ENCODE measurements around the gene AGAP1. TPM values are rescaled to one million over a fixed set of nuclear protein-coding genes. Genes with fewer than 3 reads are reported as not detected.

Gene AGAP1
- total and polyA plus RNA-seq, 2 donors (not counting 3 experiments of a cell fraction or from before 2014, with no cell fraction given) = 10.2 to 20.9 TPM

DNA sequence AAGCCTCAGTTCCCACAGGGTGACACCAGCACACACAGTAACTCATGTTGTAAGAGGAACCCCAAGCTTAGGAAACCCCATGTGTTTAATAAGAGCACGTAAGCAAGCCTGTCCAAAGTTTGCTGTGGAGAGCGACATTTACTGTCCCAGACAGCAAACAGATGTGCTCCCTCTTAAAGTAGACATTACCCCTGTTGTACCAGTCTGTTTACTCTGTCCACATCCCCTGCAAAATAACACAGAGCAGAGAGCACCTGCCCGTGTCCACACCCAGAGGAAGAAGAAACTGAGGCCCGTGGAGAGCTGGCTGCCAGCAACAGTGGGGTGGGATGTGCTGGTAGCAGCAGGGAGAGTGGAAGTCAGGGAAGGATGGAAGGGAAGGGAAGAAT is 430.8 kb downstream of the AGAP1 start:
- Histone ChIP-seq H3K79me2 (ENCODE audit: control insufficient read depth, insufficient read depth, low read length) (no peaks in the 10 kb centered on the region), H3K27ac (ENCODE audit: insufficient read depth, low read depth, low read length) (no peak overlapping the region), H4K20me1 (replicated peaks; ENCODE audit: control insufficient read depth, extremely low read depth, insufficient read depth, low read length) (no peaks in the 10 kb centered on the region), H3K4me1 (ENCODE audit: control insufficient read depth, extremely low read depth, insufficient read depth, low read length) (no peaks in the 10 kb centered on the region), H3K36me3 (ENCODE audit: control insufficient read depth in 2 of 2, extremely low read depth in 1 of 2, insufficient read depth in 2 of 2, low read length in 2 of 2) (no peaks in the 10 kb centered on the region), H3K4me3 (replicated peaks in 1 of 3; ENCODE audit: insufficient read depth in 1 of 3, low read depth in 1 of 3, low read length in 3 of 3) (no peak overlapping the region), H2AFZ (ENCODE audit: low read depth, low read length) (no peak overlapping the region), H3K27me3 (ENCODE audit: control insufficient read depth in 2 of 2, insufficient read depth in 2 of 2, low read length in 2 of 2) (no peaks in the 10 kb centered on the region), H3K9ac (replicated peaks; ENCODE audit: extremely low read depth, insufficient read depth, low read length) (no peak overlapping the region), H3K9me1 (replicated peaks; ENCODE audit: control insufficient read depth, extremely low read depth, insufficient read depth, low read length) (no peaks in the 10 kb centered on the region), H3K9me3 (replicated peaks; ENCODE audit: control insufficient read depth, insufficient read depth, low read length) (no peaks in the 10 kb centered on the region), H3K4me2 (ENCODE audit: insufficient read depth, low read length) (no peak overlapping the region)
- TF ChIP-seq, protein P1, sequence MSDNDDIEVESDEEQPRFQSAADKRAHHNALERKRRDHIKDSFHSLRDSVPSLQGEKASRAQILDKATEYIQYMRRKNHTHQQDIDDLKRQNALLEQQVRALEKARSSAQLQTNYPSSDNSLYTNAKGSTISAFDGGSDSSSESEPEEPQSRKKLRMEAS (IDR thresholded peaks at IDR 0.05; ENCODE audit: insufficient read depth, insufficient read length) = no peak
- TF ChIP-seq MYC (IDR thresholded peaks at IDR 0.05; ENCODE audit: low read depth, low read length) = no peak
- dilution Hi-C loops (cut with MboI; ENCODE audit: extremely low pct_ligation_motif_present, low sequenced_read_pairs) = no loop called here
- BruUV-seq (replicated peaks) = no TSS peak
- intact Hi-C loops (cut with micrococcal nuclease) = no loop called here
- CTCF ChIA-PET = interaction anchor here (1.0 to 1.5 kb wide), 2 partner anchors 12 to 26 kb away, joined by 3 to 6 read pairs; no protein-coding TSS in a partner anchor
- DNase-seq (ENCODE audit: low read depth, low spot score) (no peak), FAIRE-seq (no peak)
- POLR2A ChIA-PET = no interaction called here

DNA sequence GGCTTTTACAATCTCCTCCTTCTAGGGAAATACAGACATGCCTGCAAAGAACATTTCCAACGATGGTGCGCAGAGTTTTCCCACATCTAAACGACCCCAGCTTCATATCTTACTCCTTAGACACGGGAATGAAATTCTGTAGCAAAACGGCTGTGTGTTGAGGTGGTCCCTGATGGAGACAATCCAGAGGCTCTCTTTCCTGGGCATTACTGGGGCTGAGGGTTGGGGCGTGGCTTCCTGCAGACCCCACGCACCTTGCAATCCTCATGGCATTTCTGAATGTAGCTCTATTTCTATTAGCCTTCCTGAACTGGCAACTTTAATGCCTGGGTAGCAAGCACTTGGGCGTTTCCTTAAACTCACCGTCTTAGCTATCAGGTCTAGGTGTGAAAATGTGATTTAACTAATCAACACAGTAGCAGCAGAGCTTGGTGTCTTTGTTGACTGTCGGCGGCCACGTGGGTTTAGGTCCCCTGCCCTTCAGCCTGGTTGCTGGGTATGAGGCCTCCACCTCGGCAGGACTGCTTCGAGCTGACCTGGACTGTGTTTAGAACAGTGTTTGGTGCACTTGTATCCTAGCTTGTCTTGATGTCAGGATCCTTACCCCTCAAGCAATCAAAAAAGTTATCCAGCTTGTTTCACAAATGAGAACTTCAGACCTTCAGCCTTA is 431.5 kb downstream of the AGAP1 start:
- FAIRE-seq (no peak), DNase-seq (ENCODE audit: low read depth, low spot score) (no peak)
- Histone ChIP-seq H4K20me1 (replicated peaks; ENCODE audit: control insufficient read depth, extremely low read depth, insufficient read depth, low read length) (no peaks in the 10 kb centered on the region), H3K9ac (replicated peaks; ENCODE audit: extremely low read depth, insufficient read depth, low read length) (no peak overlapping the region), H3K79me2 (ENCODE audit: control insufficient read depth, insufficient read depth, low read length) (no peaks in the 10 kb centered on the region), H3K36me3 (ENCODE audit: control insufficient read depth in 2 of 2, extremely low read depth in 1 of 2, insufficient read depth in 2 of 2, low read length in 2 of 2) (no peaks in the 10 kb centered on the region), H3K4me2 (ENCODE audit: insufficient read depth, low read length) (no peak overlapping the region), H2AFZ (ENCODE audit: low read depth, low read length) (no peak overlapping the region), H3K9me3 (replicated peaks; ENCODE audit: control insufficient read depth, insufficient read depth, low read length) (no peaks in the 10 kb centered on the region), H3K9me1 (replicated peaks; ENCODE audit: control insufficient read depth, extremely low read depth, insufficient read depth, low read length) (no peaks in the 10 kb centered on the region), H3K4me1 (ENCODE audit: control insufficient read depth, extremely low read depth, insufficient read depth, low read length) (no peaks in the 10 kb centered on the region), H3K27me3 (ENCODE audit: control insufficient read depth in 2 of 2, insufficient read depth in 2 of 2, low read length in 2 of 2) (no peaks in the 10 kb centered on the region), H3K4me3 (replicated peaks in 1 of 3; ENCODE audit: insufficient read depth in 1 of 3, low read depth in 1 of 3, low read length in 3 of 3) (no peak overlapping the region), H3K27ac (ENCODE audit: insufficient read depth, low read depth, low read length) (no peak overlapping the region)
- dilution Hi-C loops (cut with MboI; ENCODE audit: extremely low pct_ligation_motif_present, low sequenced_read_pairs) (no loop called here), intact Hi-C loops (cut with micrococcal nuclease) (no loop called here)
- CTCF ChIA-PET = interaction anchor here (1.0 to 1.5 kb wide), 2 partner anchors 11 to 27 kb away, joined by 3 to 6 read pairs; no protein-coding TSS in a partner anchor
- TF ChIP-seq POLR2A (IDR thresholded peaks at IDR 0.05; ENCODE audit: low read depth, low read length) = no peak
- TF ChIP-seq, protein P2, sequence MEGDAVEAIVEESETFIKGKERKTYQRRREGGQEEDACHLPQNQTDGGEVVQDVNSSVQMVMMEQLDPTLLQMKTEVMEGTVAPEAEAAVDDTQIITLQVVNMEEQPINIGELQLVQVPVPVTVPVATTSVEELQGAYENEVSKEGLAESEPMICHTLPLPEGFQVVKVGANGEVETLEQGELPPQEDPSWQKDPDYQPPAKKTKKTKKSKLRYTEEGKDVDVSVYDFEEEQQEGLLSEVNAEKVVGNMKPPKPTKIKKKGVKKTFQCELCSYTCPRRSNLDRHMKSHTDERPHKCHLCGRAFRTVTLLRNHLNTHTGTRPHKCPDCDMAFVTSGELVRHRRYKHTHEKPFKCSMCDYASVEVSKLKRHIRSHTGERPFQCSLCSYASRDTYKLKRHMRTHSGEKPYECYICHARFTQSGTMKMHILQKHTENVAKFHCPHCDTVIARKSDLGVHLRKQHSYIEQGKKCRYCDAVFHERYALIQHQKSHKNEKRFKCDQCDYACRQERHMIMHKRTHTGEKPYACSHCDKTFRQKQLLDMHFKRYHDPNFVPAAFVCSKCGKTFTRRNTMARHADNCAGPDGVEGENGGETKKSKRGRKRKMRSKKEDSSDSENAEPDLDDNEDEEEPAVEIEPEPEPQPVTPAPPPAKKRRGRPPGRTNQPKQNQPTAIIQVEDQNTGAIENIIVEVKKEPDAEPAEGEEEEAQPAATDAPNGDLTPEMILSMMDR (IDR thresholded peaks at IDR 0.05; ENCODE audit: extremely low read depth in 1 of 2, insufficient read depth in 1 of 2, low read depth in 1 of 2, low read length in 2 of 2) = no peak
- no peak for TF ChIP-seq MYC (IDR thresholded peaks at IDR 0.05; ENCODE audit: low read depth, low read length)
- TF ChIP-seq GATA2 (IDR thresholded peaks at IDR 0.05; ENCODE audit: insufficient read depth, insufficient read length, low read depth, low read length) = no peak
- TF ChIP-seq JUN (IDR thresholded peaks at IDR 0.05; ENCODE audit: borderline replicate concordance, insufficient read depth, insufficient read length, low read depth) = no peak
- no peak for TF ChIP-seq EZH2 (IDR thresholded peaks at IDR 0.05; ENCODE audit: borderline replicate concordance, low read depth, low read length, severe bottlenecking)
- no peak for TF ChIP-seq POLR2AphosphoS5 (IDR thresholded peaks at IDR 0.05; ENCODE audit: insufficient read depth, low read depth, low read length)
- no peak for TF ChIP-seq FOS (IDR thresholded peaks at IDR 0.05; ENCODE audit: borderline replicate concordance, insufficient read depth, low read length)
- TF ChIP-seq, protein P1 (IDR thresholded peaks at IDR 0.05; ENCODE audit: insufficient read depth, insufficient read length) = no peak
- BruUV-seq (replicated peaks) = no TSS peak
- POLR2A ChIA-PET = no interaction called here

All from endothelial cell of umbilical vein (primary cell).